Measurements from ENCODE around the gene ACTR3C.
"Not testable (repeated sequence)": the region's sequence is repeated elsewhere in the genome, so short reads cannot be mapped to it uniquely, and the experiment has no call there.

The ACTR3C gene

DNA sequence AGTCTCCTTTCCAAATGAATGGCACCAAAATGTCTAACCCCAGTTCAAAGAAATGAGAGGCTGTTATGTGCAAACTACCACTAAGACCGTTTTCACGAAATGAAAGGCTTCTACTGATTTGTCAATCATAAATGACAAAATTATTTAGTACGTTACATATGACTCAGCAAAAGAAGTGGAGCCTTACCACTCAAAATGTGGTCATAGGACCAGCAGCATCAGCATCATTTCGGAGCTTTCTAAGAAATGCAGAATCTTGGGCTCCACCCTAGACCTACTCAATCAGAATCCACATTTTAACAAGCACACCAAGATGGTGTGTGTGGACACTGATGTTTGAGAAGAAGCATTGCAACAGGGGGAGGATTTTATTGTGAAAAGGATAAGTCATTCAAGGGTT lies 120.5 kb downstream of the ACTR3C start:
- not testable (repeated sequence) for DNase-seq (ENCODE audit: low spot score)

Measured in SW480 (cell line).